Motor neuron (in vitro differentiated cells): ENCODE measurements around the gene TTC9C. TPM values are rescaled to one million over a fixed set of nuclear protein-coding genes. Genes with fewer than 3 reads are reported as not detected.
"Not testable (repeated sequence)": the region's sequence is repeated elsewhere in the genome, so short reads cannot be mapped to it uniquely, and the experiment has no call there.

Experiments
- ATAC-seq, 8 experiments: fragments of 200-7000 bp; cut with Tn5 transposase; replicated peaks in 6 of 8; 2 replicates each; pipeline ENCODE4 v1.8.0; 2021; ENCODE audit warnings: mild to moderate bottlenecking in 8 of 8, moderate library complexity in 8 of 8
- H3K27ac ChIP-seq, 2 donors: fragments of 250-450 bp; sonication (Bioruptor Pico); 2 replicates each; pipeline ENCODE4 v1.9.0; 2021; ENCODE audit warnings: antibody characterized with exemption in 2 of 2, mild to moderate bottlenecking in 2 of 2, moderate library complexity in 1 of 2
- H3K4me1 ChIP-seq, 2 donors: fragments of 250-450 bp; sonication (Bioruptor Pico); replicated peaks in 1 of 2; 2 replicates each; pipeline ENCODE4 v1.6.1; 2021; ENCODE audit warnings: antibody characterized with exemption in 2 of 2, mild to moderate bottlenecking in 2 of 2, moderate library complexity in 1 of 2
- H3K4me3 ChIP-seq, 5 donors: fragments of 250-450 bp; sonication (Bioruptor Pico); 2 replicates each; pipeline ENCODE4 v1.9.0; 2021; ENCODE audit warnings: antibody characterized with exemption in 5 of 5, mild to moderate bottlenecking in 5 of 5, moderate library complexity in 4 of 5
- WGBS, 10 experiments: fragments of 450-650 bp; shearing (Covaris generic); methylation state at CpG; one replicate each; pipeline ENCODE4 v1.0.0; 2022; 5-methylcytosine and 5-hydroxymethylcytosine counted together
- in situ Hi-C, 9 experiments: fragments of 400-800 bp; cut with MboI; loops; one replicate each; pipeline ENCODE4 v1.15.0; 2021; ENCODE audit warnings: low sequenced_read_pairs in 9 of 9, low pct_unique_long_range_greater_than_20kb in 2 of 9; ENCODE audit not compliant: unreplicated experiment in 9 of 9
- total RNA-seq, 8 experiments: library from RNA; unstranded; fragments of 300-600 nt; gene quantifications; 2 replicates each; pipeline versions ENCODE4 v1.2.3 to v1.2.4, GENCODE V29; 2022

The TTC9C gene, protein sequence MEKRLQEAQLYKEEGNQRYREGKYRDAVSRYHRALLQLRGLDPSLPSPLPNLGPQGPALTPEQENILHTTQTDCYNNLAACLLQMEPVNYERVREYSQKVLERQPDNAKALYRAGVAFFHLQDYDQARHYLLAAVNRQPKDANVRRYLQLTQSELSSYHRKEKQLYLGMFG
- 10 to 100 TPM; 41.6 to 67.2 (median 48.7) TPM for total RNA-seq

- Histone ChIP-seq H3K4me3 (peak within 1 kb of the TSS; percentile 54 to 91 (median 68)), H3K4me1 (peaks cover 20 to 22% of the 10 kb centered on the region in 2 donors), H3K27ac (peak within 1 kb of the TSS; percentile 96 to 98)
- peak; percentile 32 to 52 (median 45) for ATAC-seq
- in situ Hi-C loops, result no loop called here
- 0 to 2% (median 0%) methylated on average over 3 to 13 of the region's 29 CpGs; no CpG with 5 or more reads in 1 of the 10 experiments for WGBS, 10 experiments
Observed at GRCh38 chr11:62728171-62728988, at the start of gene TTC9C. TTC9C (plus strand) TSS chr11:62728486; CDS start chr11:62728849, 363 bp downstream.

DNA sequence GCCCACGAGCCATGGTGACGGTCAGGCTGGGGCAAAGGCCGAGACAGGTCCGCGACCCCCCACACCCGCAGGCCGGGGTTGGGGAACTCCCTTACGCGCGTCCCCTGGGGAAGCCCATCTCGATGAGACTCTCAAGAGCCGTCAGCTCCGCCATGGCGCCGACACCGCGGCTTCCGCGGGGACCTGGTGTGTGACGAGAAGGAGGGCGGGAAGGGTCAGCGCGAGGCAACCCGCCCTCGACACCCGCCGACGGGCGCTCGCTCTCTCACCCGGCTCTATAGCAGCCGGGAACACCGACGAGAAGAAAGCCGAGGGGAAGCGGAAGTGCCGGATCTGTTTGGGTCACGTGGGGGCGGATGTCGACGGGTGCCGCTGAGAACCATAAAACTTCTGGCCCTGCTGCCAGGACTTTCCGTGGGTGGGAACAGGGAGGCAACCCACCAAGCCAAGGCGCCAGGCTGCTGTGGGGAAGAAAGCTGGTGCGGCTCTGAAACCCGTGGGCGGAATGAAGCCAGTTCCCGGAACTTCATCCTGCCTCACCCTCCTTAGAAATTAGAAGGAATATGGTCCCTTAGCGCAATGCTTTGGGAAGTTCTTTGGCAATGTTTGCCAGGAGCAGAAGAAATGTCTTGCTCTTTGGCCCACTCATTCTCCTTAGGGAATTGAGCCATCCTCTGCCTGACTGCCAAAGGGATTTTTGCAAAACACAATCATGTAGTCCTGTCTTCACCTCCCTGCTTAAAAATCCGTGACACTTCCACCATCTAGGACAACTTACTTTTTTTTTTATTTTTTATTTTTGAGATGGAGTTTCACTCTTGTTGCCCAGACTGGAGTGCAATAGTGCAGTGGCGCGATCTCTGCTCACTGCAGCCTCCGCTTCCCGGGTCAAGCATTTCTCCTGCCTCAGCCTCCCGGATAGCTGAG, 49.3 kb upstream of the TTC9C start, which contains the start of gene UBXN1:
TSS of gene UBXN1 (minus strand) at position 304 of the 927 bp plus-strand sequence. CDS start at position 154, 150 bp downstream.
- Histone ChIP-seq H3K4me3 (peak within 1 kb of the TSS; percentile 71 to 100 (median 98)), H3K4me1 (peaks cover 10 to 12% of the 10 kb centered on the region in 2 donors), H3K27ac (peak within 1 kb of the TSS; percentile 62 to 71)
- ATAC-seq, result peak; percentile 77 to 92 (median 90)
- WGBS, 10 experiments, result 0 to 90% (median 16%) methylated on average over 2 to 31 of the region's 55 CpGs
- in situ Hi-C loops, result no loop called here

GRCh38 chr11:62680825-62681240, 47.5 kb upstream of the TTC9C start:
- ATAC-seq, result peak; percentile 61 to 82 (median 66)
- WGBS, 10 experiments, result 17 to 86% (median 79%) methylated on average over 1 to 4 of the region's 4 CpGs; no CpG with 5 or more reads in 2 of the 10 experiments
- in situ Hi-C loops, result no loop called here

DNA sequence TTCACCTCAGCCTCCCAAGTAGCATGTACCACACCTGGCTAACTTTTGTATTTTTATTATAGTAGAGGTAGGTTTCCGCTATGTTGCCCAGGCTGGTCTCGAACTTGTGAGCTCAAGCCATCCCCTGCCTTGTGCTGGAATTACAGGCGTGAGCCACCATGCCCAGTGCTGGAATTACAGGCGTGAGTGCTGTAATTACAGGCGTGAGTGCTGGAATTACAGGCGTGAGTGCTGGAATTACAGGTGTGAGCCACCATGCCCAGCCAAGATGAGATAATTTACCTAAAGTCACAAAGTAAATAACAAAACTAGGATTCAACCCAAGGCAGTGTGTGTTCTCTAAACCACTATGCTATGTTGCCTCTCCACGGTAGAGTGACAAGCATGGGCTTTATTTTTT, 45.8 kb upstream of the TTC9C start:
- ATAC-seq, result no peak
- WGBS, 10 experiments, result 72 to 100% (median 93%) methylated on average over 1 to 5 of the region's 7 CpGs; no CpG with 5 or more reads in 1 of the 10 experiments
- H3K4me3 ChIP-seq, result no peak overlapping the region
- in situ Hi-C loops, result no loop called here
- peaks cover 10 to 12% of the 10 kb centered on the region in 2 donors for H3K4me1 ChIP-seq
- H3K27ac ChIP-seq, result no peak overlapping the region

More at GRCh38 chr11:62680825-62681240, 47.5 kb upstream of the TTC9C start:
- Histone ChIP-seq H3K27ac (no peak overlapping the region), H3K4me1 (peaks cover 10 to 12% of the 10 kb centered on the region in 2 donors), H3K4me3 (no peak overlapping the region)

DNA sequence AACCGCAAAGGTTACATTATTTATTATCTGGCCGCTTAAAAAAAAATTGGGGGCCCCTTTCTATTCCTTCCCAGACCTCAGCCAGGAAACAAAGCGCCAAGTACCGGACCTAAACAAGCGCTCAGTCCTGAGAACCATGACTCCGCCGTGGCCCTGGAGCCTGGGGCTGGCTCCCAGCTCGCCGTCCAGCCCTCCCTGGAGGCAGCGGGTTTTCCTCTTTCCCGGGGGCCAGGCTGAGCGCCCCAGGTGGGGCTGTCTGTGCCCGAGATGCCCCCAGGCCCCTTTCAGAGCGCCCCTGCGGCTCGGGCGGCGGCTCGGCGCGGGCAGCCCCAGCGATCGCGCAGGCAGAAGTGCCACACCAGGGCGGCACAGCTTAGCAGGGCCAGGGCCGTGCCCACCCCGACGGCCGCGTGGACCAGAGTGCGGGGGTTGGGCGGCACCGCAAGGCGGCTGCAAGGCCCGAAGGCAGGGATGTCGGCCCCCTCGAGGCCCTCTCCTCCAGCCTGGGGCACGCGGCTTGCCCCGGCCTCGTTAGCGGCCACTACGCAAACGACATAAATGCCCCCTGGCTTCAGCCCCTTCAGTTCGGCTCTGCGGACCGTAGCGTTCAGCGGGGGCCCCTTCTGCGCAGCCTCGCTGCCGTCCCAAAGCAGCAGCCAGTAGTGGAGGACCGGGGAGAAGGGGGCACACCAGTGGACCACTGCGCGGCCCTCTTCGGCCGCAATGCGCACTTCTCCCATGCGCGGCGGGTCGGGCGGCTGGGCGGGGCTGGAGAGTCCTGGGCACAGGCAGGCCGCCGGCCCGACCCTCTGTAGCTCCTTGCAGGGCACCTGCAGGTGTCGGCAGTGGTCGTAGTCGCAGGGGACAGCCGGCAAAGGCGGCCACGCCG, 40.5 kb upstream of the TTC9C start:
- ATAC-seq, result peak in 7 of 8 experiments; percentile 6 to 45 (median 24)
- Histone ChIP-seq H3K4me1 (no peaks in the 10 kb centered on the region), H3K27ac (no peak overlapping the region), H3K4me3 (no peak overlapping the region)
- in situ Hi-C loops, result no loop called here
- 44 to 100% (median 86%) methylated on average over 1 to 24 of the region's 74 CpGs; no CpG with 5 or more reads in 1 of the 10 experiments for WGBS, 10 experiments

DNA sequence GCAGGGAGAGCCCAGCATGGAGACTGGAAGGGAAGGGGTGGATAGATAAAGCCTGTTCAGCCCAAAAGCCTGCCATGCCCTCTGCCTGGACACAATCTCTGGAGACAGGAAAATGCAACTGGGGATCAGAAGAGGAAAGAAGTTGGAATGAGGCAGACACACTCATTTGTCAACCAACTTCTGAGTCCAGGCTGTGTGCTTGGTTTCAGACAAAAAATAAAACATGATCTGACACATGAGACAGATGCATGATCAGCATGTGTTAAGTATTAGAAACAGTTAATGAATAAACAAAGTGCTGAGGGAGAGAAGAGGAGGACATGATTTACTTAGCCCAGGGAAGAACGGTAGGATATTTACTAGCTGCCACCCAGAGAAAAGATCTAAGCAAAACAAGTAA, 39.8 kb upstream of the TTC9C start:
- H3K4me1 ChIP-seq, result no peaks in the 10 kb centered on the region
- whole genome bisulfite sequencing, 10 experiments, result 0 to 60% (median 25%) methylated on average over 1 of the region's 1 CpG; no CpG with 5 or more reads in 3 of the 10 experiments
- in situ Hi-C loops, result no loop called here
- no peak overlapping the region for H3K27ac ChIP-seq
- peak in 3 of 8 experiments; percentile 17 to 32 (median 28) for ATAC-seq
- no peak overlapping the region for H3K4me3 ChIP-seq

- in situ Hi-C loops, result loop anchor here in 1 of 9 experiments (10.0 kb wide), 1 partner anchor 305 kb away; no protein-coding TSS in a partner anchor
- 0 to 100% (median 80%) methylated on average over 1 to 4 of the region's 11 CpGs; no CpG with 5 or more reads in 5 of the 10 experiments for WGBS, 10 experiments
- Histone ChIP-seq H3K27ac (no peak within 1 kb of the TSS), H3K4me1 (no peaks in the 10 kb centered on the region), H3K4me3 (no peak within 1 kb of the TSS)
- ATAC-seq, result peak; percentile 38 to 85 (median 72)
Observed at GRCh38 chr11:62689421-62690183, 38.7 kb upstream of the TTC9C start, which contains the start of gene LRRN4CL. LRRN4CL (minus strand) TSS chr11:62689530; CDS start chr11:62688508, 1,022 bp downstream.

DNA sequence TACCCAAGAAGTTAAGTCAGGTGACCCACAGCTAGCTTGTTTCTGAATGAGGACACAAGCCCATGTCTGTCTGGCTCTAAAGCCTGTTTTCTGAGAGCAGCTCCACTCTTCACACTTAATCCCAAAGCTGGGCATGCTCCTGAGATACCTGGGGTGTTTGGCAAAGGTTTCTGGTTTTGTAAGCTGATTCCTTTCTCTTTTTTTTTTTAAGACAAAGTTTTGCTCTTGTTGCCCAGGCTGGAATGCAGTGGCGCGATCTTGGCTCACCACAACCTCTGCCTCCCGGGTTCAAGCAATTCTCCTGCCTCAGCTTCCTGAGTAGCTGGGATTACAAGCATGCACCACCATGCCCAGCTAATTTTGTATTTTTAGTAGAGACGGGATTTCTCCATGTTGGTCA, 34.7 kb upstream of the TTC9C start:
- 90 to 100% (median 100%) methylated on average over 1 to 2 of the region's 4 CpGs; no CpG with 5 or more reads in 6 of the 10 experiments for WGBS, 10 experiments
- in situ Hi-C loops, result loop anchor here in 1 of 9 experiments (10.0 kb wide), 1 partner anchor 309 kb away; no protein-coding TSS in a partner anchor
- H3K27ac ChIP-seq, H3K4me3 ChIP-seq, H3K4me1 ChIP-seq, ATAC-seq: not testable (repeated sequence)

- Histone ChIP-seq H3K27ac (no peak overlapping the region), H3K4me1 (no peaks in the 10 kb centered on the region), H3K4me3 (no peak overlapping the region)
- in situ Hi-C loops, result loop anchor here in 1 of 9 experiments (10.0 kb wide), 1 partner anchor 310 kb away; no protein-coding TSS in a partner anchor
- peak; percentile 48 to 96 (median 67) for ATAC-seq
- WGBS, 10 experiments, result 6 to 90% (median 50%) methylated on average over 2 to 11 of the region's 14 CpGs; no CpG with 5 or more reads in 1 of the 10 experiments
Observed at GRCh38 chr11:62694455-62695167, 33.7 kb upstream of the TTC9C start.

DNA sequence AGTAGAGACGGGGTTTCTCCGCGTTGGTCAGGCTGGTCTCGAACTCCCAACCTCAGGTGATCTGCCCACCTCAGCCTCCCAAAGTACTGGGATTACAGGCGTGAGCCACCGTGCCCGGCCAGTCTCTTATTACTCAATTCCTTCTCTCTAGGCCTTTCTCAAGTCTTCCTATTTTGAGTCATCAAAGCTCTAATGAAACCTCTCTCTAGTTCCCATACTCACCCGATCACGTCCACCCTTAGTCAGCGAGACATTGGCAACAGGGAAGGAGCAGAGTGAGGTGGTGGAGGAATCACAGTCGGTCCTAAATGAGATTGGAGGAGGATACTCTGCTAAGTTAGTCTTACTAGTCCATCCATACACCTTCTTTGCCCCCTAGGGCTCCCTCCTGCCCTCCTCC, 26.0 kb upstream of the TTC9C start:
- 83 to 100% (median 96%) methylated on average over 1 to 6 of the region's 11 CpGs; no CpG with 5 or more reads in 7 of the 10 experiments for WGBS, 10 experiments
- Histone ChIP-seq H3K27ac (no peak overlapping the region), H3K4me1 (peaks cover 5 to 6% of the 10 kb centered on the region in 2 donors), H3K4me3 (no peak overlapping the region)
- in situ Hi-C loops, result no loop called here
- no peak for ATAC-seq
